ENCODE measurements around the gene C10orf95. TPM values are rescaled to one million over a fixed set of nuclear protein-coding genes. Genes with fewer than 3 reads are reported as not detected.

Gene C10orf95
- total and polyA plus RNA-seq, 2 of the 13 experiments (the other 11 are each of a cell fraction or from before 2014, with no cell fraction given): 0.05 to 0.07 TPM

DNA sequence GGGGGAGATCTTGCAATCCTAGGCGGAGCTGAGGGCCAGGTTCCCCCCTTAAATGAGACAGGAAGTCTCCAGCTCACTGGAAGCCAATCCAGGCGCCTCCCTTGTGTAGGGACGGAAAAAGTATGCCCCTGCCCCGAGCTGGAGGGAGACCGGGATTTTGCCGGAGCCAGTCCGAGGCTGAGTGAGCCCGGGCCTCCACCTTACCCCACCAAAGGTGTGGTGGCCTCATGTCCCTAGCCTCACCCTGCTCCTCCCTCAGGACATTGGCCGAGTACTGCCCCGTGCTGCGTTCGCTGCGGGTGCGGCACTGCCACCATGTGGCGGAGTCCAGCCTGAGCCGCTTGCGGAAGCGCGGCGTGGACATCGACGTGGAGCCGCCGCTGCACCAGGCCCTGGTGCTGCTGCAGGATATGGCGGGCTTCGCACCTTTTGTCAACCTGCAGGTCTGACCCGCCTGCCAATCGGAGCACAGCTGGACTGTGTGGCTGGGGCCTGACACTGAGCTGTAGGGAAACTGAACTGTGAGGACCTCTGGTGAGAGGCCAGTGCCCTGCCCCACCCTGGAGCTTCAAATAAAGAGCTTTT lies 28.7 kb downstream of the C10orf95 start (continued):
- peak; percentile 80 for TF ChIP-seq ZBTB14 (CRISPR knock-in tag; IDR thresholded peaks at IDR 0.05)
- TF ChIP-seq KMT2B (CRISPR knock-in tag; IDR thresholded peaks at IDR 0.05): 0 out of 2 replicates have a peak, but pooled peaks have one; percentile 55
- no peak for TF ChIP-seq TAF15 (IDR thresholded peaks at IDR 0.05; ENCODE audit: low read depth, low read length, poor library complexity, severe bottlenecking)
- no peak for TF ChIP-seq ZNF33A (CRISPR knock-in tag; IDR thresholded peaks at IDR 0.05; ENCODE audit: borderline replicate concordance)
- TF ChIP-seq YEATS4 (CRISPR knock-in tag; IDR thresholded peaks at IDR 0.05; ENCODE audit: borderline replicate concordance): peak; percentile 83; the same call in 1 of the 2 replicates
- TF ChIP-seq STAT5B (CRISPR knock-in tag; IDR thresholded peaks at IDR 0.05): no peak
- TF ChIP-seq, protein P1, sequence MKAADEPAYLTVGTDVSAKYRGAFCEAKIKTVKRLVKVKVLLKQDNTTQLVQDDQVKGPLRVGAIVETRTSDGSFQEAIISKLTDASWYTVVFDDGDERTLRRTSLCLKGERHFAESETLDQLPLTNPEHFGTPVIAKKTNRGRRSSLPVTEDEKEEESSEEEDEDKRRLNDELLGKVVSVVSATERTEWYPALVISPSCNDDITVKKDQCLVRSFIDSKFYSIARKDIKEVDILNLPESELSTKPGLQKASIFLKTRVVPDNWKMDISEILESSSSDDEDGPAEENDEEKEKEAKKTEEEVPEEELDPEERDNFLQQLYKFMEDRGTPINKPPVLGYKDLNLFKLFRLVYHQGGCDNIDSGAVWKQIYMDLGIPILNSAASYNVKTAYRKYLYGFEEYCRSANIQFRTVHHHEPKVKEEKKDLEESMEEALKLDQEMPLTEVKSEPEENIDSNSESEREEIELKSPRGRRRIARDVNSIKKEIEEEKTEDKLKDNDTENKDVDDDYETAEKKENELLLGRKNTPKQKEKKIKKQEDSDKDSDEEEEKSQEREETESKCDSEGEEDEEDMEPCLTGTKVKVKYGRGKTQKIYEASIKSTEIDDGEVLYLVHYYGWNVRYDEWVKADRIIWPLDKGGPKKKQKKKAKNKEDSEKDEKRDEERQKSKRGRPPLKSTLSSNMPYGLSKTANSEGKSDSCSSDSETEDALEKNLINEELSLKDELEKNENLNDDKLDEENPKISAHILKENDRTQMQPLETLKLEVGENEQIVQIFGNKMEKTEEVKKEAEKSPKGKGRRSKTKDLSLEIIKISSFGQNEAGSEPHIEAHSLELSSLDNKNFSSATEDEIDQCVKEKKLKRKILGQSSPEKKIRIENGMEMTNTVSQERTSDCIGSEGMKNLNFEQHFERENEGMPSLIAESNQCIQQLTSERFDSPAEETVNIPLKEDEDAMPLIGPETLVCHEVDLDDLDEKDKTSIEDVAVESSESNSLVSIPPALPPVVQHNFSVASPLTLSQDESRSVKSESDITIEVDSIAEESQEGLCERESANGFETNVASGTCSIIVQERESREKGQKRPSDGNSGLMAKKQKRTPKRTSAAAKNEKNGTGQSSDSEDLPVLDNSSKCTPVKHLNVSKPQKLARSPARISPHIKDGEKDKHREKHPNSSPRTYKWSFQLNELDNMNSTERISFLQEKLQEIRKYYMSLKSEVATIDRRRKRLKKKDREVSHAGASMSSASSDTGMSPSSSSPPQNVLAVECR (CRISPR knock-in tag; IDR thresholded peaks at IDR 0.05; ENCODE audit: borderline replicate concordance): peak; percentile 67; the same call in 1 of the 2 replicates
- TF ChIP-seq ZNF484 (CRISPR knock-in tag; IDR thresholded peaks at IDR 0.05; ENCODE audit: borderline replicate concordance, low read depth): no peak; the same call in 1 of the 2 replicates
- peak; percentile 97 for TF ChIP-seq MYC (CRISPR knock-in tag; IDR thresholded peaks at IDR 0.05; ENCODE audit: borderline replicate concordance)
- TF ChIP-seq CCAR2 (optimal IDR thresholded peaks at IDR 0.05; ENCODE audit: low read depth, low read length): no peak
- no peak for TF ChIP-seq REXO4 (CRISPR knock-in tag; IDR thresholded peaks at IDR 0.05; ENCODE audit: borderline replicate concordance)
- TF ChIP-seq GFI1 (CRISPR knock-in tag; IDR thresholded peaks at IDR 0.05; ENCODE audit: borderline replicate concordance): no peak
- TF ChIP-seq ADNP (CRISPR knock-in tag; IDR thresholded peaks at IDR 0.05): no peak
- TF ChIP-seq NFYB (CRISPR knock-in tag; IDR thresholded peaks at IDR 0.05): no peak; the same call in 1 of the 2 replicates
- peak; percentile 84 for TF ChIP-seq ZMYM2 (CRISPR knock-in tag; IDR thresholded peaks at IDR 0.05)
- TF ChIP-seq, protein P2, sequence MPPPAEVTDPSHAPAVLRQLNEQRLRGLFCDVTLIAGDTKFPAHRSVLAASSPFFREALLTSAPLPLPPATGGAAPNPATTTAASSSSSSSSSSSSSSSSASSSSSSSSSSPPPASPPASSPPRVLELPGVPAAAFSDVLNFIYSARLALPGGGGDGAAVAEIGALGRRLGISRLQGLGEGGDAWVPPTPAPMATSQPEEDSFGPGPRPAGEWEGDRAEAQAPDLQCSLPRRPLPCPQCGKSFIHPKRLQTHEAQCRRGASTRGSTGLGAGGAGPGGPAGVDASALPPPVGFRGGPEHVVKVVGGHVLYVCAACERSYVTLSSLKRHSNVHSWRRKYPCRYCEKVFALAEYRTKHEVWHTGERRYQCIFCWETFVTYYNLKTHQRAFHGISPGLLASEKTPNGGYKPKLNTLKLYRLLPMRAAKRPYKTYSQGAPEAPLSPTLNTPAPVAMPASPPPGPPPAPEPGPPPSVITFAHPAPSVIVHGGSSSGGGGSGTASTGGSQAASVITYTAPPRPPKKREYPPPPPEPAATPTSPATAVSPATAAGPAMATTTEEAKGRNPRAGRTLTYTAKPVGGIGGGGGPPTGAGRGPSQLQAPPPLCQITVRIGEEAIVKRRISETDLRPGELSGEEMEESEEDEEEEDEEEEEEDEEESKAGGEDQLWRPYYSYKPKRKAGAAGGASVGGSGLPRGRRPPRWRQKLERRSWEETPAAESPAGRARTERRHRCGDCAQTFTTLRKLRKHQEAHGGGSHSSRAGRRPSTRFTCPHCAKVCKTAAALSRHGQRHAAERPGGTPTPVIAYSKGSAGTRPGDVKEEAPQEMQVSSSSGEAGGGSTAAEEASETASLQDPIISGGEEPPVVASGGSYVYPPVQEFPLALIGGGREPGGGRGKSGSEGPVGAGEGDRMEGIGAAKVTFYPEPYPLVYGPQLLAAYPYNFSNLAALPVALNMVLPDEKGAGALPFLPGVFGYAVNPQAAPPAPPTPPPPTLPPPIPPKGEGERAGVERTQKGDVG (CRISPR knock-in tag; IDR thresholded peaks at IDR 0.05; ENCODE audit: borderline replicate concordance): peak; percentile 72; the same call in 1 of the 2 replicates
- TF ChIP-seq ZC3H4 (CRISPR knock-in tag; IDR thresholded peaks at IDR 0.05; ENCODE audit: borderline replicate concordance): 0 out of 2 replicates have a peak, but pooled peaks have one; percentile 55
- no peak for TF ChIP-seq HMGA1 (CRISPR knock-in tag; conservative IDR thresholded peaks at IDR 0.05)
- no peak for TF ChIP-seq NFIC (IDR thresholded peaks at IDR 0.05; ENCODE audit: low read length)
- TF ChIP-seq ZNF703 (CRISPR knock-in tag; IDR thresholded peaks at IDR 0.05; ENCODE audit: borderline replicate concordance): no peak
- TF ChIP-seq NR3C1 (CRISPR knock-in tag; IDR thresholded peaks at IDR 0.05): no peak
- TF ChIP-seq JUNB (CRISPR knock-in tag; IDR thresholded peaks at IDR 0.05; ENCODE audit: borderline replicate concordance): no peak
